H9 (cell line): Measurements from ENCODE around the gene RAMP3. TPM values are rescaled to one million over a fixed set of nuclear protein-coding genes. Genes with fewer than 3 reads are reported as not detected.

Source experiments
- DNase-seq: peaks from one replicate; pipeline ENCODE4 v3.0.0-alpha.2; 2017
- H2AFZ ChIP-seq: one replicate; pipeline ENCODE4 v1.6.1; 2013; ENCODE audit warnings: mild to moderate bottlenecking, low read length, control low read depth, moderate library complexity
- H2AK5ac ChIP-seq: 2 replicates; pipeline ENCODE4 v1.6.1; 2013; ENCODE audit warnings: low read length, control low read depth, mixed read lengths; ENCODE audit not compliant: insufficient read length
- H2BK120ac ChIP-seq: one replicate; pipeline ENCODE4 v1.6.1; 2013; ENCODE audit warnings: low read depth, mild to moderate bottlenecking, low read length, control low read depth, inconsistent platforms; ENCODE audit not compliant: poor library complexity, severe bottlenecking
- H2BK12ac ChIP-seq: 2 replicates; pipeline ENCODE4 v1.6.1; 2013; ENCODE audit warnings: low read length, control low read depth, mixed read lengths, low read depth; ENCODE audit not compliant: insufficient read length
- H2BK15ac ChIP-seq: 2 replicates; pipeline ENCODE4 v1.6.1; 2013; ENCODE audit warnings: low read depth, low read length, control low read depth
- H2BK20ac ChIP-seq: one replicate; pipeline ENCODE4 v1.6.1; 2013; ENCODE audit warnings: low read depth, mild to moderate bottlenecking, low read length, control low read depth, inconsistent platforms; ENCODE audit not compliant: poor library complexity, severe bottlenecking
- H2BK5ac ChIP-seq: 2 replicates; pipeline ENCODE4 v1.6.1; 2013; ENCODE audit warnings: low read length, control low read depth, mixed read lengths; ENCODE audit not compliant: insufficient read length
- H3K14ac ChIP-seq: 2 replicates; pipeline ENCODE4 v1.6.1; 2013; ENCODE audit warnings: low read length, control low read depth; ENCODE audit not compliant: insufficient read depth
- H3K18ac ChIP-seq: 2 replicates; pipeline ENCODE4 v1.6.1; 2013; ENCODE audit warnings: low read depth, mild to moderate bottlenecking, mixed read lengths, low read length, control low read depth; ENCODE audit not compliant: insufficient read length
- H3K23ac ChIP-seq: 2 replicates; pipeline ENCODE4 v1.6.1; 2013; ENCODE audit warnings: low read length, control low read depth, mixed read lengths, low read depth; ENCODE audit not compliant: insufficient read length
- H3K23me2 ChIP-seq: 2 replicates; pipeline ENCODE4 v1.6.1; 2013; ENCODE audit warnings: low read depth, mild to moderate bottlenecking, mixed read lengths, low read length, control low read depth; ENCODE audit not compliant: insufficient read length, poor library complexity, severe bottlenecking
- H3K27ac ChIP-seq: 2 replicates; pipeline ENCODE4 v1.5.1; 2013; ENCODE audit warnings: low read length, control low read depth, mixed read lengths, low read depth; ENCODE audit not compliant: insufficient read length
- H3K27me3 ChIP-seq: 2 replicates; pipeline ENCODE4 v1.6.1; 2013; ENCODE audit warnings: low read length, control low read depth, inconsistent platforms; ENCODE audit not compliant: insufficient read depth
- H3K4ac ChIP-seq: 2 replicates; pipeline ENCODE4 v1.6.1; 2013; ENCODE audit warnings: low read depth, mild to moderate bottlenecking, control low read depth, inconsistent platforms, low read length, moderate library complexity
- H3K4me1 ChIP-seq: 2 replicates; pipeline ENCODE4 v1.6.1; 2013; ENCODE audit warnings: low read length, control low read depth, inconsistent platforms; ENCODE audit not compliant: insufficient read depth
- H3K4me2 ChIP-seq: 2 replicates; pipeline ENCODE4 v1.6.1; 2013; ENCODE audit warnings: low read length, control low read depth, mixed read lengths; ENCODE audit not compliant: insufficient read length, insufficient read depth
- H3K56ac ChIP-seq: 2 replicates; pipeline ENCODE4 v1.6.1; 2013; ENCODE audit warnings: low read depth, mild to moderate bottlenecking, mixed read lengths, low read length, control low read depth; ENCODE audit not compliant: insufficient read length
- H3K79me1 ChIP-seq: 2 replicates; pipeline ENCODE4 v1.6.1; 2013; ENCODE audit warnings: low read depth, mild to moderate bottlenecking, moderate library complexity, low read length, control low read depth, inconsistent platforms; ENCODE audit not compliant: insufficient read depth, poor library complexity, severe bottlenecking
- H3K79me2 ChIP-seq: 2 replicates; pipeline ENCODE4 v1.6.1; 2013; ENCODE audit warnings: low read length, control low read depth, inconsistent platforms; ENCODE audit not compliant: insufficient read depth
- H3K9ac ChIP-seq: 2 replicates; pipeline ENCODE4 v1.6.1; 2013; ENCODE audit warnings: low read length, control low read depth, mixed read lengths; ENCODE audit not compliant: insufficient read length; ENCODE audit errors: extremely low read depth
- H3K9me3 ChIP-seq: one replicate; pipeline ENCODE4 v1.6.1; 2013; ENCODE audit warnings: low read depth, low read length, inconsistent platforms; ENCODE audit not compliant: control insufficient read depth
- H3T11ph ChIP-seq: one replicate; pipeline ENCODE4 v1.6.1; 2013; ENCODE audit warnings: mild to moderate bottlenecking, low read length, control low read depth, inconsistent platforms
- H4K20me1 ChIP-seq: one replicate; pipeline ENCODE4 v1.6.1; 2013; ENCODE audit not compliant: control insufficient read depth, insufficient read length, insufficient read depth
- H4K5ac ChIP-seq: 2 replicates; pipeline ENCODE4 v1.6.1; 2013; ENCODE audit warnings: low read depth, mild to moderate bottlenecking, mixed read lengths, low read length, control low read depth; ENCODE audit not compliant: insufficient read length
- H4K8ac ChIP-seq: replicated peaks from 2 replicates; pipeline ENCODE4 v1.6.1; 2013; ENCODE audit warnings: low read length, control low read depth, mixed read lengths, low read depth; ENCODE audit not compliant: insufficient read length
- H4K91ac ChIP-seq: 2 replicates; pipeline ENCODE4 v1.6.1; 2013; ENCODE audit warnings: low read depth, mild to moderate bottlenecking, moderate library complexity, mixed read lengths, low read length, control low read depth; ENCODE audit not compliant: insufficient read length
- H3K27ac Mint-ChIP-seq, 3 experiments: 2 replicates in 2 of 3; 3 replicates in 1 of 3; pipeline ENCODE4 v1.8.0; 2020 to 2021; ENCODE audit warnings: mixed read lengths in 3 of 3, mild to moderate bottlenecking in 1 of 3, moderate library complexity in 1 of 3
- H3K27me3 Mint-ChIP-seq: 2 replicates; pipeline ENCODE4 v1.8.0; 2021; ENCODE audit warnings: low read depth, mild to moderate bottlenecking, moderate library complexity, mixed read lengths
- H3K36me3 Mint-ChIP-seq, 3 experiments: 2 replicates in 2 of 3; 3 replicates in 1 of 3; pipeline ENCODE4 v1.8.0; 2020 to 2021; ENCODE audit warnings: low read depth in 3 of 3, mixed read lengths in 3 of 3; ENCODE audit not compliant: insufficient read depth in 1 of 3
- H3K4me1 Mint-ChIP-seq, 2 experiments: 2 replicates each; pipeline ENCODE4 v1.8.0; 2020; ENCODE audit warnings: mixed read lengths in 2 of 2
- H3K4me3 Mint-ChIP-seq, 2 experiments: 2 replicates in 1 of 2; 3 replicates in 1 of 2; pipeline ENCODE4 v1.8.0; 2020 to 2021; ENCODE audit warnings: mild to moderate bottlenecking in 2 of 2, mixed read lengths in 2 of 2, moderate library complexity in 1 of 2
- H3K9me3 Mint-ChIP-seq, 2 experiments: 2 replicates in 1 of 2; 3 replicates in 1 of 2; pipeline ENCODE4 v1.8.0; 2020; ENCODE audit warnings: mild to moderate bottlenecking in 2 of 2, mixed read lengths in 2 of 2, moderate library complexity in 1 of 2
- WGBS: extraction: QIAGEN DNeasy Blood & Tissue Kit; methylation state at CpG from one replicate; pipeline ENCODE4 v1.1.7; 2013; ENCODE audit warnings: missing lambda C conversion rate, low lambda C conversion rate, mixed read lengths; ENCODE audit not compliant: insufficient read length; ENCODE audit errors: extremely low coverage; 5-methylcytosine and 5-hydroxymethylcytosine counted together
- total RNA-seq: library from RNA; stranded (reverse); gene quantifications from 2 replicates; pipeline ENCODE4 v1.2.1, GENCODE V29; 2021
- TF ChIP-seq, protein P1 (sequence below): fragments of 200-600 bp; sonication (generic); conservative IDR thresholded peaks from 3 replicates; pipeline ENCODE4 v1.8.0; 2021; ENCODE audit warnings: antibody characterized with exemption, mild to moderate bottlenecking

The RAMP3 gene
- total RNA-seq, 1 experiment from 2014 or later, result 0.63 TPM

DNA sequence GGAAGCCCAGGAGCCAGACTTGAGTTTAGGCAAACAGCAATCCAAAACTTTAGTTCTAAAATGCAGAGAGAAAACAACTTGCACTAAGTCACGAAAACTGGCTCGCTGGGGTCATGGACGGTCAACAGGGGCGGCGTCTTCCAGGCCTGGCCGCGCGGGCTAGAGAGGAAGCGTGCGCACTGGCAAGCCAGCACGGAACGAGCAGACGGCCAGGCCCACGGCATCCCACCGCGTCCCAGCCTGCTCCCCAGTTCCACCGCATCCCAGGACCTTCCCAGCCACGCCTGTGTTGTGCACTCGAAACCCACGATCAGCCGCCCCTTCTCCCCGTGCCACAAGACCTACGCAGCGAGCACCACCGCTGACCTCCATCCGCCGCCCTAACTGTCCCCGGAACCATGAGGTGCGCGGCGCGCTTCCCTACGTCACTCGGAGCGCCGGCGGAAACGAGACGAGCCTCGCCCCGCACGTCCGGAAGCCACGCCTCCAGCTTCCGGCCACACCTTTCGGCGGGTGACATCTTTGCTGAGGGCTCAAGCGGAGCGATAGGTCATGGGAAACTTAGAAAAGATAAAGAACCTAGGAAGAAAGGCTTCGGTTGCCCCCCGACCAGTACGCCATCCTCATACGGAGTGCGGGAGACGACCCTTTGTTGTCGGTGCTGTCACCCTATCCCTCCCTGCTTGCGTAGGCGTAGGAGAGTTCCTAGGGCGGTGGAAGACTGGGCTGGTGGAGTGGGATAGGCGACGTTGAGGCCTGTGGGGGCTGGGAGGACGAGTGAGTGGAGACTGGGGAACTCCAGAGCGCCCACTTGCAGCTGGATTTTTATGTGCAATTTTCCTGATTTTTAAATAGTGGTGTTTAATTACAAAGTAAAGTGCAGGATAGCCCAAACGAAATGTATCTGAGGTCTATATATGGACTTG, 46.0 kb upstream of the RAMP3 start, which contains the start of gene TBRG4:
TBRG4 (minus strand) TSS at position 400 of the 926 bp plus-strand sequence. CDS start 2,460 bp downstream, outside the sequence.
- Histone ChIP-seq H2BK120ac (no peak within 1 kb of the TSS), H2BK20ac (no peak within 1 kb of the TSS), H4K8ac (no peak within 1 kb of the TSS), H3K14ac (peak within 1 kb of the TSS; percentile 95), H3K79me1 (peaks cover 10% of the 10 kb centered on the region), H3K4ac (no peak within 1 kb of the TSS), H4K5ac (no peak within 1 kb of the TSS), H3T11ph (no peak within 1 kb of the TSS), H3K79me2 (peaks cover 16% of the 10 kb centered on the region; the same call in 1 of the 2 replicates), H3K27me3 (no peaks in the 10 kb centered on the region), H4K20me1 (no peaks in the 10 kb centered on the region), H3K23me2 (no peaks in the 10 kb centered on the region), H2AK5ac (no peak within 1 kb of the TSS), H3K9me3 (no peaks in the 10 kb centered on the region), H3K56ac (no peak within 1 kb of the TSS), H3K27ac (peak within 1 kb of the TSS; percentile 57), H3K23ac (no peak within 1 kb of the TSS), H2BK5ac (no peak within 1 kb of the TSS), H2BK12ac (no peak within 1 kb of the TSS), H3K9ac (peak within 1 kb of the TSS; percentile 96), H3K4me1 (no peaks in the 10 kb centered on the region), H3K18ac (peak within 1 kb of the TSS; percentile 98), H2BK15ac (no peak within 1 kb of the TSS), H2AFZ (no peak within 1 kb of the TSS), H4K91ac (no peak within 1 kb of the TSS), H3K4me2 (peak within 1 kb of the TSS; percentile 82)
- H3K4me1 Mint-ChIP-seq, result peaks cover 11 to 12% of the 10 kb centered on the region in 2 experiments
- peak within 1 kb of the TSS; percentile 98 to 99 for H3K4me3 Mint-ChIP-seq
- H3K27me3 Mint-ChIP-seq, result peaks cover 21% of the 10 kb centered on the region
- peak; percentile 93 for DNase-seq
- peaks cover 0 to 4% of the 10 kb centered on the region in 2 experiments; a peak in 1 of 5 replicates for H3K9me3 Mint-ChIP-seq
- TF ChIP-seq, protein P1, sequence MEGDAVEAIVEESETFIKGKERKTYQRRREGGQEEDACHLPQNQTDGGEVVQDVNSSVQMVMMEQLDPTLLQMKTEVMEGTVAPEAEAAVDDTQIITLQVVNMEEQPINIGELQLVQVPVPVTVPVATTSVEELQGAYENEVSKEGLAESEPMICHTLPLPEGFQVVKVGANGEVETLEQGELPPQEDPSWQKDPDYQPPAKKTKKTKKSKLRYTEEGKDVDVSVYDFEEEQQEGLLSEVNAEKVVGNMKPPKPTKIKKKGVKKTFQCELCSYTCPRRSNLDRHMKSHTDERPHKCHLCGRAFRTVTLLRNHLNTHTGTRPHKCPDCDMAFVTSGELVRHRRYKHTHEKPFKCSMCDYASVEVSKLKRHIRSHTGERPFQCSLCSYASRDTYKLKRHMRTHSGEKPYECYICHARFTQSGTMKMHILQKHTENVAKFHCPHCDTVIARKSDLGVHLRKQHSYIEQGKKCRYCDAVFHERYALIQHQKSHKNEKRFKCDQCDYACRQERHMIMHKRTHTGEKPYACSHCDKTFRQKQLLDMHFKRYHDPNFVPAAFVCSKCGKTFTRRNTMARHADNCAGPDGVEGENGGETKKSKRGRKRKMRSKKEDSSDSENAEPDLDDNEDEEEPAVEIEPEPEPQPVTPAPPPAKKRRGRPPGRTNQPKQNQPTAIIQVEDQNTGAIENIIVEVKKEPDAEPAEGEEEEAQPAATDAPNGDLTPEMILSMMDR, result peak; percentile 41; the same call in 2 of the 3 replicates
- peaks cover 25 to 33% (median 28%) of the 10 kb centered on the region in 3 experiments; a peak in 6 of 7 replicates for H3K36me3 Mint-ChIP-seq
- WGBS, result no CpG with 5 or more reads among the region's 64 CpGs
- peak within 1 kb of the TSS; percentile 99 to 100 (median 100) for H3K27ac Mint-ChIP-seq
